Activated B cell treated with CpG ODN at 0.5 μM for 24 hours (primary cell): ENCODE results near the gene DCUN1D4. TPM values are rescaled to one million over a fixed set of nuclear protein-coding genes. Genes with fewer than 3 reads are reported as not detected.
"Not testable (repeated sequence)": the region's sequence is repeated elsewhere in the genome, so short reads cannot be mapped to it uniquely, and the experiment has no call there.

Experiments used
- ATAC-seq: fragments of 200-7000 bp; cut with Tn5 transposase; one replicate; pipeline ENCODE4 v1.10.0; 2021; ENCODE audit warnings: low read depth, mild to moderate bottlenecking, moderate library complexity
- CTCF ChIA-PET: fragments of 350-600 bp; sonication (Branson Sonifier 250); formaldehyde crosslinking; loops from one replicate; lab custom pipeline; 2021; ENCODE audit warnings: antibody characterized with exemption; lab: Charles Lee
- POLR2A ChIA-PET: fragments of 350-600 bp; sonication (Branson Sonifier 250); formaldehyde crosslinking; loops from one replicate; lab custom pipeline; 2021; ENCODE audit warnings: antibody characterized with exemption; lab: Charles Lee
- DNase-seq: peaks from one replicate; pipeline ENCODE4 v3.0.0; 2022
- H3K27ac Mint-ChIP-seq: one replicate; pipeline ENCODE4 v1.8.0; 2020; ENCODE audit warnings: mixed read lengths
- H3K27me3 Mint-ChIP-seq: one replicate; pipeline ENCODE4 v1.8.0; 2021; ENCODE audit warnings: mixed read lengths
- H3K36me3 Mint-ChIP-seq: one replicate; pipeline ENCODE4 v1.8.0; 2021; ENCODE audit warnings: low read depth, mixed read lengths
- H3K4me1 Mint-ChIP-seq: one replicate; pipeline ENCODE4 v1.8.0; 2021; ENCODE audit warnings: mixed read lengths
- H3K4me3 Mint-ChIP-seq: one replicate; pipeline ENCODE4 v1.8.0; 2020; ENCODE audit warnings: mild to moderate bottlenecking, mixed read lengths
- H3K9me3 Mint-ChIP-seq: one replicate; pipeline ENCODE4 v1.8.0; 2020; ENCODE audit warnings: mixed read lengths
- CTCF ChIP-seq: fragments of 200-600 bp; IDR thresholded peaks from one replicate; pipeline ENCODE4 v1.8.0; 2022; ENCODE audit warnings: antibody characterized with exemption, mild to moderate bottlenecking
- intact Hi-C: fragments of 100-400 bp; cut with micrococcal nuclease; formaldehyde crosslinking; loops from one replicate; pipeline ENCODE4 v1.15.1; 2024
- total RNA-seq: library from RNA; stranded (reverse); gene quantifications from 2 replicates; pipeline ENCODE4 v1.2.3, GENCODE V29; 2022

The DCUN1D4 gene
- total RNA-seq, 1 donor from 2014 or later: 23.0 TPM

GRCh38 chr4:51890760-51891159, 47.8 kb downstream of the DCUN1D4 start:
- no peak for TF ChIP-seq CTCF
- Mint-ChIP-seq H3K4me1 (peaks cover 2% of the 10 kb centered on the region), H3K27ac (no peak overlapping the region), H3K4me3 (no peak overlapping the region), H3K36me3 (peaks cover 41% of the 10 kb centered on the region), H3K27me3 (no peaks in the 10 kb centered on the region), H3K9me3 (no peaks in the 10 kb centered on the region)
- DNase-seq (no peak), ATAC-seq (no peak)
- ChIA-PET POLR2A (no interaction called here), CTCF (no interaction called here)
- intact Hi-C loops: no loop called here

GRCh38 chr4:51893402-51893801, 50.4 kb downstream of the DCUN1D4 start:
- H3K27me3 Mint-ChIP-seq, ATAC-seq, H3K4me1 Mint-ChIP-seq, H3K9me3 Mint-ChIP-seq, H3K4me3 Mint-ChIP-seq, POLR2A ChIA-PET, intact Hi-C loops, CTCF ChIA-PET, DNase-seq, H3K27ac Mint-ChIP-seq: not testable (repeated sequence)
- H3K36me3 Mint-ChIP-seq: peaks cover 42% of the 10 kb centered on the region

- Mint-ChIP-seq H3K36me3 (peaks cover 47% of the 10 kb centered on the region), H3K4me1 (peaks cover 2% of the 10 kb centered on the region), H3K27ac (no peak overlapping the region), H3K9me3 (no peaks in the 10 kb centered on the region), H3K4me3 (no peak overlapping the region), H3K27me3 (no peaks in the 10 kb centered on the region)
- ATAC-seq (no peak), DNase-seq (no peak)
- POLR2A ChIA-PET: no interaction called here
- intact Hi-C loops: loop anchor here (2.0 kb wide), 1 partner anchor 51 kb away; the partner anchor contains the start of gene DCUN1D4
- CTCF ChIA-PET: no interaction called here
- TF ChIP-seq CTCF: no peak
Observed at GRCh38 chr4:51894059-51894645, 51.2 kb downstream of the DCUN1D4 start.

- DNase-seq (no peak), ATAC-seq (no peak)
- no peaks in the 10 kb centered on the region for H3K27me3 Mint-ChIP-seq
- no peak for TF ChIP-seq CTCF
- no peak overlapping the region for H3K27ac Mint-ChIP-seq
- H3K36me3 Mint-ChIP-seq: peaks cover 50% of the 10 kb centered on the region
- peaks cover 2% of the 10 kb centered on the region for H3K4me1 Mint-ChIP-seq
- ChIA-PET POLR2A (interaction anchor here (0.6 kb wide), 1 partner anchor 1047 kb away, joined by 3 read pairs; no protein-coding TSS in a partner anchor), CTCF (interaction anchor here (1.2 to 1.6 kb wide), 2 partner anchors 26 to 131 kb away, joined by 5 to 6 read pairs; no protein-coding TSS in a partner anchor)
- intact Hi-C loops: loop anchor here (1.0 to 5.0 kb wide), 4 partner anchors 52 to 1087 kb away; partner anchors contain the start of gene DCUN1D4
- H3K9me3 Mint-ChIP-seq: no peaks in the 10 kb centered on the region
- no peak overlapping the region for H3K4me3 Mint-ChIP-seq
Observed at GRCh38 chr4:51895158-51895557, 52.2 kb downstream of the DCUN1D4 start.

- intact Hi-C loops: loop anchor here (1.0 to 5.0 kb wide), 6 partner anchors 10 to 1086 kb away; partner anchors contain the start of gene DCUN1D4
- ATAC-seq (peak; percentile 95), DNase-seq (no peak)
- CTCF ChIA-PET: interaction anchor here (0.7 to 1.6 kb wide), 6 partner anchors 11 to 277 kb away, joined by 3 to 7 read pairs (median 5); partner anchors contain the start of gene DCUN1D4
- TF ChIP-seq CTCF: peak; percentile 39
- Mint-ChIP-seq H3K4me3 (no peak overlapping the region), H3K27me3 (no peaks in the 10 kb centered on the region), H3K27ac (no peak overlapping the region), H3K36me3 (peaks cover 52% of the 10 kb centered on the region), H3K4me1 (peaks cover 2% of the 10 kb centered on the region), H3K9me3 (no peaks in the 10 kb centered on the region)
- POLR2A ChIA-PET: no interaction called here
Observed at GRCh38 chr4:51895816-51896408, 53.0 kb downstream of the DCUN1D4 start.
